CD4-positive, alpha-beta T cell treated with Interferon alpha-2 for 1 hour (primary cell): ENCODE data around the gene TFEB.

Source experiments
- DNase-seq, 2 donors: peaks; one replicate each; pipeline ENCODE4 v3.0.0-alpha.2; 2020 to 2022

The TFEB gene

GRCh38 chr6:41704656-41705310 lies 30.6 kb downstream of the TFEB start:
- DNase-seq: no peak

GRCh38 chr6:41704028-41704427 lies 31.4 kb downstream of the TFEB start:
- no peak for DNase-seq

DNA sequence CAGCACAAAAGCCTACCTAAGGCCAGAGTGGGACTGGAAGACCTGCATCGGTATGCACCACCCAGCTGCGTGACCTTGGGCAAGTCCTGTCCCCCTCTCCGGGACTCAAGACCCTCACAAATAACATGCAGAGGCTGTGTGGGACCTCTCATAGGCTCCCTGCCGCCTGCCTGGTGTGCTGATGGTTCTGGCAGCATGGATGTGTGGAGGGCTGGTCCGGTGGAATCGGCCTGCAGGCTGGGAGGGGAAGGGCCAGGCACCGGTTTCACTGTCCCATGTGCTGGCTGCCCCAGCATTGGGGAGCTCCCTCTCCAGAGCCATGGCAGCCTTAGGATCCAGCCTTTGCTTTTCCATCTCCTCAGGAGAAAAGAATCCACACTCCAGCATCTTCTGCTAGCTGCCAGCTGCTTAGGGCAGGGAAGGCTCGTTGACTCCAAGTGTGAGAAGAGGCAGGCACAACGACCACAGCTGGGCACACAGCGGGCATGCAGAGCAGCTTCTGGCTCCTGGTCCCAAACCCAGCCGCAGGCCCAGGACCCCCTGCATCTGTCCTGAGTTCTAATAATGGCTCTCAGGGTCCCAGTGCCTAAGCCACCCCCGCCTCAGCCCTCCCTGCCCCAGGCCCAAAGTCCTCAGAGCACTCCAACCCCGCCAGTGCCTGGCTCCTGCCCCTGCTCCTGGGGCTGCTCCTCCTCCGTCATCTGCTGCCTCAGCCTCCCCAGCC lies 32.5 kb downstream of the TFEB start:
- DNase-seq: no peak

GRCh38 chr6:41702089-41702745 lies 33.2 kb downstream of the TFEB start:
- DNase-seq: no peak

- no peak for DNase-seq
These were observed 34.7 kb downstream of the TFEB start for GRCh38 chr6:41700463-41701347.

GRCh38 chr6:41699063-41699462 lies 36.3 kb downstream of the TFEB start:
- DNase-seq: no peak

- no peak for DNase-seq
These were observed 37.3 kb downstream of the TFEB start for GRCh38 chr6:41697861-41698781.

DNA sequence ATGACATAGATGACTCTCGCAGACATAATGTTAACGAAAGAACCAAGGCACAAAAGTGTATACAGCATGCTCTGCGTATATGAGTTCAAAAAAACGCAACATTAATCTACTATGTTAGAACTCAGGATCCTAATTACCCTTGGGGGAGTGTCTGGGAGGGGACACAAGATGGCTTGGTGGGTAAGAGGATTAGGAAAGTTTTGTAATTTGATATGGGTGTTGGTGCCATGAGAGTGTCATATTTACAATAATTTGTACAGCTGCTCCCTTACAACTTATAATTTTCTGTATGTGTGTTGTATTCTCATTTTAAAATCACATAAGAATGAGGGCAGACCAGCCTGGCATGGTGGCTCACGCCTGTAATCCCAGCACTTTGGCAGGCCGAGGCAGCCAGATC lies 38.6 kb downstream of the TFEB start:
- no peak for DNase-seq

DNA sequence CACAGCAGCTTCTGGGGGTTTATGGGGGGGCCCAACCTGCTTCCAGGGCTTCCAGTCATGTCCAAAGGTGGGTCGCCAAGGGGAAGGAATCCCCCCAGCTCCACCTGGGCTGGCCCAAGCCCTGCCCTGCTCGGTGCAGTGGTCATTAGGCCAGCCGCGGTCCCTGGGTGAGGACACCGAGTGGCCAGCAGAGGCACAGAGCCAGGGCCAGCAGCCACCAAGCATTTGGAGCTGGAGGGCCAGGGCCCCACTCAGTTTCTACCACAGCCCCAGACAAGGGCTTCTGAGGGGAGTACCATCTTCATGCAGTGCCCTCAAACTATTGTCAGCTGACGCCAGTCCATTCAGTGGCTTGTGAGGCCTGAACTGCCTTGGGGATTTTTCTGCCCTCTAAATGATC lies 39.6 kb downstream of the TFEB start:
- no peak for DNase-seq

DNA sequence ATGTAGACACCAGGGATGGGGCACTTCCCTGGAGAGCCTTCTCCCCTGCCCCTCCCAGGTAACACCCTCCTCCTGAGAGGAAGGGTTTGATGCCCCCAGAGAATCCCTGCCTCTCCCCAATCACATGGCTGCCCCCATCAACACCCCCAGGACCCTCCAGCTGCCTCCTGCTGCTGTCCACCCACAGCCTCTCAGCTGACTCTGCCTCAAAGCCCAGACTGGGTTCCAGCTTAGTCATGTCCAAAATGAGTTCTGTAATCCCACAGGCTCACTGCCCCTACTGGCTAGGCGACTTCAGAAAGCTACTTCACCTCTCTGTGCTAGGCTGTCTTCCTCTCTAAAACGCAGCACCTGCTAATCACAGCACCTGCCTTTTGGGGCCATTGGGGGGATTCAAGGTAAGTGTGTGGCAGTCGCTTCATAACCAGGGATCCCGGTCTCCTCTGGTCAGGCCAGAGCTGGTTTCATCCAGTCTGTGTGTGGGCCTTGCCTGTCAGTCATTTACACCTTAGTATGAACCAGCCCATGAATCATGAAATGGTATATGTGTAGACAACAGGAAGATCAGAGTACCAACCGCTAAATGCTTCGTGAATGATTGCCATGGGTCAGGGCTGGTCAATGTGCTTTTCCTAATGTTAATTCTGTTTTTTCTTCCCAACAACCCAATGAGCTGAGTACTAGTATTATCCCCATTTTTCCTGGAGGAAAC lies 40.4 kb downstream of the TFEB start:
- no peak for DNase-seq

DNA sequence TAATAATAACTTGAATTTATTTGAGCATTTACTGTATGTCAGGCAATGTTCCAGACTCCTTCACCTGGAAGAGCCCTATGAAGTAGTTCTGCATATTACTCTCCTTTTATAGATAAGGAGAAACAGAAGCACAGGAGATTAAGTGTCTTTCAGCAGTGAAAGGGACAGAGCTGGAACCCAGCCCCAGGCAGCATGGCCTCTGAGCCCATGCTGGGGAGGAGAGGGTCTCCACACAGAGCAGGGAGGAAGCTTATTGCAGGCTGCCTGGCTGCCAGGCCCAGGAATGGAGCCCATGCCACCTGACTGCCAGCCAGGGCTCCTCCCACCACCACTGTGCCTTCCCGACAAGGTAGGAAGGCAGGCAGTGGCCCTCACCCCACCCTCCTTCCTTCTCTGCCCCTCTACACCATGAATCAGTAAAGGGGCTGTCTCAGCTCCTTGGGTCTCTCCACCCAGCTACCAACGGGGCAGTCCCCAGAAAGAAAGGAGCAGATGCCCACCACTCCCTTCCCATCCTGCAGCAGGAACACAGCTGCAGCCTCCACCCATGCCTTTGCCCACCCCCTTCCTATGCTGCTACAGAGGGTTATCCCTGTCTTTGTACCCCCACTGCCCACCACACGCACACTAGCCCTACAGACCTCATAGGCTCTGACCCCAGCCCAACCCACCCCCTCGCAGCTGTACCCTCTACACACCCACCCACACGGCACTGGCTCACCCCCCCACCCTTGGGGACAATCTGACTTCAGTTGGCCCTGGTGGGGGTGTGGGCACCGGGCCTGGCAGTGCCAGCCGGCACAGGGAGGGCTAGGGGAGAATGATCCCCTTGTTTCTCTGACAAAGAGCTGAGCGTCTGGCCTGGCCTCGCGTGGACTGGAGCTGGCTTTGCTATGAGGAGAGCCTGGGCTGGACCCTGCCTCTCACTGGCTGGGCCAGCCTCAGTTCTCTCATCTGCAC lies 41.8 kb downstream of the TFEB start:
- DNase-seq: no peak

DNA sequence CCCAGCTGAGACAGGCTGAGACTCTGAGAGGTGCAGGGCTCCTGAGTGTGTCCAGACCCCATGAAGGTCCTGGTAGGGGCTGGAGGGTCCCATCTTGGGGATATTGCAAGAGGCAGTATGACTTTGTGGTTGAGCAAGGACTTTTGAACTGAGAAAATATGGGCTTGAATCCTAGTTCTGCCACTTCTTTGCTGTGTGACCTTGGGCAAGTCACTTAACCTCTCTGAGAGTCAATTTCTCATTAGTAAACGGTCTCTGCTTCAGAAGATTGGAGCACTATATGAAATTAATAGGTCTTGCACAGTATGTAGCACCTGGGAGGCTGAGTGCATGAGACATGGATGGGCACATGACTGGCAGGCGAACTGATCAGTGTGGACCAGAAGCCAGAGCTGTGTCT lies 42.7 kb downstream of the TFEB start:
- no peak for DNase-seq

DNA sequence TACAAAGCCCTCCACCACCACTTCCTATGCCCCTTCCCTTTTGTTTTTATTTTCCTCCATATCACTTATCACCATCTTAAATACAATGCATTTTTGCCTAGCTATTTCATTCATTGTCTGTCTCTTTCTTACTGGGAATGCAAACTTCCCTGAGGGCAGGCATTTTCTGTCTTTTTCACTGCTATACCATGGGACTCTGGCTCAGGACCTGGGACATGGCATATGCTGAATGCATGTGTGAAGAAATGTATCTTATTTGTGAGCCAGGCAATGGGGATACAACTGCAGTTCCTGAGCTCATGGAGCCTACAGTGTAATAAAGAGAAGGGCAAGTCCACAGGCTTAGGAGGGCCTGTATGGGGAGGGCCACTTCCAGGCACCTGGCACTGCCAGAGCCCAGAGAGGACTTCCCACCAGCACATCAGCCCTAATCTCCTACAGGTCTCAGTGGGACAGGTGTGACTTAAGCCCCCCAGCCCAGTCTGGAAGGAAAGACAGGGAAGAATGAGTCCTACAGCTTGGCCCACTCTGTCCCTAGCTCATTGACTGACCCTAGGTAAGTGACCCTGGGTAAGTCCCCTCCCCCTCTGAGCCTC lies 43.2 kb downstream of the TFEB start:
- no peak for DNase-seq

- DNase-seq: no peak
These were observed 43.9 kb downstream of the TFEB start for GRCh38 chr6:41691426-41692079.

GRCh38 chr6:41690541-41691330 lies 44.7 kb downstream of the TFEB start:
- DNase-seq: no peak

GRCh38 chr6:41689171-41690008 lies 46.0 kb downstream of the TFEB start:
- DNase-seq: no peak

DNA sequence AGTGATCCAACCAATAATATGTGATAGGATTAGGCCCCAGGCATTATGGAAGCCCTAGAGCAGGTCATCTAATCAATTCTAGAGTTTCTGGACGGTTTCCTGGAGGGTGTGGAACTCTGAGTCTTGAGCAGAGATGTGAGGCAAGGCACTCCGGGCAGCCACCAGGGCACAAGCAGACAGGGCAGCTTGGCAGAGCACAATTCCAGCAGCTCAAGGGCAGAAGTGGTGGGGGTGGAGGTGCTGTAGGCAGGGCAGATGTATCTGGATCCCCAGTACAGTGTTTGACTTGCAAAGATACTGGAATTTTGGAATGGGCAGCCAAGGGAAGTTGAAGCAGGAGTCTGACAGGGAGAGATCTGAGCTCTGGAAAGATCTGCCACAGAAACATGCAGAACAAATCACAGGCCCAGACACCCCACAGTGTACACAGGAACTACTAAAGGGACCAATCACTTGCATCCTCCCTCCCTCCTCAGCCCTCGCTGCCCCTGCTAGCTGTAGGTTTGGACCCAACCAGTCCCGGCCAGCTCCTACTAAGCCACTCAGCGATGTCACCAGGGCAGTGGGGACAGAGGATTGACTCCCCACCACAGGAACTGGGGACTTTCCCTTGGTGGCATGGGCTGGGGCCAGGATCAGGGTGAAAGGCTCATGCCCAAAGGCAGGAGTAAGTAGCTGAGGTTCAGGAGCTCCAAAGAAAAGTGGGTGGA lies 47.0 kb downstream of the TFEB start:
- no peak for DNase-seq
